ENCODE data around the gene ZNF445. TPM values are rescaled to one million over a fixed set of nuclear protein-coding genes. Genes with fewer than 3 reads are reported as not detected.

ZNF445 gene
- total and polyA plus RNA-seq, 2 of the 8 experiments (the other 6 are each of a cell fraction or from before 2014, with no cell fraction given) = 3.3 to 26.3 TPM

- Histone ChIP-seq H3K18ac (ENCODE audit: extremely low read depth, low read length) (no peak overlapping the region), H2BK120ac (replicated peaks; ENCODE audit: low read depth, low read length) (no peak overlapping the region), H4K8ac (ENCODE audit: extremely low read depth, insufficient read depth, low read length) (no peak overlapping the region), H3K79me1 (ENCODE audit: low read depth, low read length) (peaks cover 2% of the 10 kb centered on the region), H2BK20ac (ENCODE audit: low read length) (no peak overlapping the region), H3K56ac (replicated peaks; ENCODE audit: insufficient read length, low read depth, low read length) (no peak overlapping the region), H3K79me2 (ENCODE audit: control insufficient read depth in 1 of 2, insufficient read depth in 2 of 2, low read length in 2 of 2) (peaks cover 0 to 54% of the 10 kb centered on the region in 2 experiments), H2AFZ (ENCODE audit: low read length) (no peak overlapping the region), H2BK5ac (ENCODE audit: low read depth, low read length) (no peak overlapping the region), H3K4me2 (ENCODE audit: insufficient read depth in 1 of 2, low read depth in 2 of 2, low read length in 2 of 2) (no peak overlapping the region), H3K27me3 (replicated peaks in 1 of 4; ENCODE audit: control insufficient read depth in 3 of 4, extremely low read depth in 1 of 4, insufficient read depth in 3 of 4, low read length in 3 of 4) (no peaks in the 10 kb centered on the region), H3K4me3 (ENCODE audit: extremely low read depth in 1 of 4, insufficient read depth in 2 of 4, low read depth in 3 of 4, low read length in 4 of 4) (no peak overlapping the region), H4K5ac (ENCODE audit: insufficient read length, low read depth, low read length) (no peak overlapping the region), H2BK15ac (ENCODE audit: low read length) (no peak overlapping the region), H3K23ac (ENCODE audit: insufficient read length) (no peak overlapping the region), H3K9me3 (ENCODE audit: insufficient read depth in 2 of 2, low read depth in 1 of 2, low read length in 1 of 2) (no peaks in the 10 kb centered on the region), H3K9ac (replicated peaks in 1 of 4; ENCODE audit: extremely low read depth in 1 of 4, low read depth in 3 of 4, low read length in 3 of 4) (no peak overlapping the region), H3K4me1 (replicated peaks in 1 of 4; ENCODE audit: control insufficient read depth in 3 of 4, insufficient read depth in 4 of 4, low read length in 3 of 4) (peaks cover 3 to 9% (median 6%) of the 10 kb centered on the region in 4 experiments; a peak in 4 of 7 replicates), H3K27ac (ENCODE audit: low read depth, low read length) (no peak overlapping the region), H3K4ac (replicated peaks; ENCODE audit: insufficient read length, low read depth, low read length) (no peak overlapping the region), H4K91ac (replicated peaks; ENCODE audit: insufficient read length, low read length) (no peak overlapping the region), H4K20me1 (replicated peaks in 1 of 2; ENCODE audit: control insufficient read depth in 1 of 2, insufficient read depth in 2 of 2, low read length in 2 of 2) (peaks cover 0 to 2% of the 10 kb centered on the region in 2 experiments), H2AK5ac (ENCODE audit: low read depth, low read length) (no peak overlapping the region), H3K36me3 (ENCODE audit: control insufficient read depth in 2 of 4, insufficient read depth in 4 of 4, low read length in 3 of 4) (peaks cover 0 to 7% (median 0%) of the 10 kb centered on the region in 4 experiments; a peak in 4 of 8 replicates), H2BK12ac (ENCODE audit: low read depth, low read length) (no peak overlapping the region), H3K23me2 (ENCODE audit: low read depth, low read length) (no peaks in the 10 kb centered on the region), H3K14ac (ENCODE audit: insufficient read length) (no peak overlapping the region)
- CTCF ChIA-PET (ENCODE audit: partially characterized antibody) = no interaction called here
- no peak for FAIRE-seq
- POLR2A ChIA-PET (ENCODE audit: partially characterized antibody) = interaction anchor here (1.9 kb wide), 1 partner anchor 15 kb away, joined by 5 read pairs; no protein-coding TSS in a partner anchor
- no peak for DNase-seq (ENCODE audit: low read depth in 1 of 2, low spot score in 2 of 2)
- WGBS, 2 experiments (ENCODE audit: extremely low coverage in 1 of 2, insufficient coverage in 1 of 2, insufficient read length in 1 of 2, insufficient replicate concordance in 2 of 2, low coverage in 1 of 2, low lambda C conversion rate in 2 of 2, missing lambda C conversion rate in 1 of 2) = 74% methylated on average over 5 of the region's 5 CpGs; no CpG with 5 or more reads in 1 of the 2 experiments
- TF ChIP-seq SIX5 (IDR thresholded peaks at IDR 0.05; ENCODE audit: low read depth, low read length) (no peak), CBX8 (IDR thresholded peaks at IDR 0.05; ENCODE audit: borderline replicate concordance, low read depth, low read length) (no peak), SAP30 (IDR thresholded peaks at IDR 0.05; ENCODE audit: insufficient read depth, insufficient replicate concordance, low read length) (no peak), NANOG (IDR thresholded peaks at IDR 0.05; ENCODE audit: insufficient read depth, low read depth, low read length, poor library complexity, severe bottlenecking) (no peak), TBP (IDR thresholded peaks at IDR 0.05; ENCODE audit: low read depth, low read length) (no peak), EP300 (IDR thresholded peaks at IDR 0.05; ENCODE audit: borderline replicate concordance in 1 of 2, low read depth in 2 of 2, low read length in 2 of 2) (no peak), NRF1 (IDR thresholded peaks at IDR 0.05; ENCODE audit: low read depth, low read length) (no peak), POU5F1 (IDR thresholded peaks at IDR 0.05; ENCODE audit: low read depth, low read length) (no peak), RFX5 (IDR thresholded peaks at IDR 0.05; ENCODE audit: borderline replicate concordance, low read depth, low read length) (no peak), JUND (IDR thresholded peaks at IDR 0.05; ENCODE audit: low read length) (no peak), ATF3 (IDR thresholded peaks at IDR 0.05; ENCODE audit: insufficient read depth, low read depth, low read length) (no peak), EGR1 (IDR thresholded peaks at IDR 0.05; ENCODE audit: borderline replicate concordance, low read depth, low read length) (no peak), TCF12 (IDR thresholded peaks at IDR 0.05; ENCODE audit: low read depth, low read length) (no peak), SIRT6 (IDR thresholded peaks at IDR 0.05; ENCODE audit: low read length) (no peak)
Observed at GRCh38 chr3:44469914-44470313, 7.6 kb downstream of the ZNF445 start.
